Motor neuron (in vitro differentiated cells): ENCODE measurements around the gene ZBTB7C. TPM values are rescaled to one million over a fixed set of nuclear protein-coding genes. Genes with fewer than 3 reads are reported as not detected.
A peak's percentile ranks its signal among the peaks of the same experiment; 100 is the strongest.

Experiments
- ATAC-seq, 8 experiments: fragments of 200-7000 bp; cut with Tn5 transposase; replicated peaks in 6 of 8; 2 replicates each; pipeline ENCODE4 v1.8.0; 2021; ENCODE audit warnings: mild to moderate bottlenecking in 8 of 8, moderate library complexity in 8 of 8
- H3K27ac ChIP-seq, 2 donors: fragments of 250-450 bp; sonication (Bioruptor Pico); 2 replicates each; pipeline ENCODE4 v1.9.0; 2021; ENCODE audit warnings: antibody characterized with exemption in 2 of 2, mild to moderate bottlenecking in 2 of 2, moderate library complexity in 1 of 2
- H3K4me1 ChIP-seq, 2 donors: fragments of 250-450 bp; sonication (Bioruptor Pico); replicated peaks in 1 of 2; 2 replicates each; pipeline ENCODE4 v1.6.1; 2021; ENCODE audit warnings: antibody characterized with exemption in 2 of 2, mild to moderate bottlenecking in 2 of 2, moderate library complexity in 1 of 2
- H3K4me3 ChIP-seq, 5 donors: fragments of 250-450 bp; sonication (Bioruptor Pico); 2 replicates each; pipeline ENCODE4 v1.9.0; 2021; ENCODE audit warnings: antibody characterized with exemption in 5 of 5, mild to moderate bottlenecking in 5 of 5, moderate library complexity in 4 of 5
- WGBS, 10 experiments: fragments of 450-650 bp; shearing (Covaris generic); methylation state at CpG; one replicate each; pipeline ENCODE4 v1.0.0; 2022; 5-methylcytosine and 5-hydroxymethylcytosine counted together
- in situ Hi-C, 9 experiments: fragments of 400-800 bp; cut with MboI; loops; one replicate each; pipeline ENCODE4 v1.15.0; 2021; ENCODE audit warnings: low sequenced_read_pairs in 9 of 9, low pct_unique_long_range_greater_than_20kb in 2 of 9; ENCODE audit not compliant: unreplicated experiment in 9 of 9
- total RNA-seq, 8 experiments: library from RNA; unstranded; fragments of 300-600 nt; gene quantifications; 2 replicates each; pipeline versions ENCODE4 v1.2.3 to v1.2.4, GENCODE V29; 2022

The ZBTB7C gene
- total RNA-seq, 8 experiments from 2014 or later = 0.36 to 11.2 (median 3.8) TPM

DNA sequence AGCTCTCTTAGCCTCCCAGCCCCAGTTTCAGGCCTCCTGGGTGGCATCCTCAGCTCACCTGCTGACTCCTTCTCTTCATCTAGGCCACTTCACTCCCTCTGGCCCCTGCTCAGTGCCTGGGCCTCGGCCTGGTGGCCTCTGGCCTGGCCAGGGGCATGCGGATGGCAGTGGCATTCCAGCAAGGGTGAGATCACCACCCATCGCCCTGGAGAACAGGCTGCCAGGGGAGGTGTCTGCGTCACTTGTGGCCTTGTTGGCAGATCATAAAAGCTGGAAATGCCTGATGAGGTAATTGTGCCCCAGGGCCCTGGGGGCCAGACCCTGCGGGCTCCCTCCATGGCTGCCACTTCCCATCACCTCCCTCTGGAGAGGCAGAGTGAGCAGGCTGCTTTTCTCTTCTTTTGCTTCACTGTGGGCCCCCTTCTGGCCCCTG, 406.2 kb downstream of the ZBTB7C start:
- Histone ChIP-seq H3K4me3 (no peak overlapping the region), H3K27ac (no peak overlapping the region), H3K4me1 (peaks cover 0 to 1% of the 10 kb centered on the region in 2 donors)
- ATAC-seq = peak in 7 of 8 experiments; percentile 27 to 85 (median 45)
- in situ Hi-C loops = loop anchor here in 1 of 9 experiments (25.0 kb wide), 1 partner anchor 241 kb away; no protein-coding TSS in a partner anchor
- no CpG with 5 or more reads among the region's 5 CpGs for WGBS, 10 experiments

DNA sequence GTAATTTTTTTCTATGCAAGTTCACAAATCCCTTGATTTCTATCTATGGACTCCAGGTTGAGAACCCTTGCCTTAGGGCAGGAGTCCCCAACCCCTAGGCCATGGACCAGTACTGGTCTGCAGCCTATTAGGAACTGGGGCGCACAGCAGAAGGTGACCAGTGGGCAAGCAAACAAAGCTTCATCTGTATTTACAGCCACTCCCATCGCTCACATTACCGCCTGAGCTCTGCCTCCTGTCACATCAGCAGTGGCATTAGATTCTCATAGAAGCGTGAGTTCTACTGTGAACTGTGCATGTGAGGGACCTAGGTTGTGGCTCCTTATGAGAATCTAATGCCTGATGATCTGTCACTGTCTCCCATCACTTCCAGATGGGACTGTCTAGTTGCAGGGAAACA, 408.5 kb downstream of the ZBTB7C start:
- in situ Hi-C loops = loop anchor here in 1 of 9 experiments (25.0 kb wide), 1 partner anchor 238 kb away; no protein-coding TSS in a partner anchor

GRCh38 chr18:47999801-48000248, 409.4 kb downstream of the ZBTB7C start:
- 56 to 100% (median 79%) methylated on average over 1 to 4 of the region's 4 CpGs; no CpG with 5 or more reads in 2 of the 10 experiments for WGBS, 10 experiments
- Histone ChIP-seq H3K27ac (no peak overlapping the region), H3K4me3 (no peak overlapping the region), H3K4me1 (peaks cover 8 to 10% of the 10 kb centered on the region in 2 donors)
- in situ Hi-C loops = loop anchor here in 1 of 9 experiments (25.0 kb wide), 1 partner anchor 238 kb away; no protein-coding TSS in a partner anchor
- no peak for ATAC-seq

More for the DNA sequence above, 408.5 kb downstream of the ZBTB7C start:
- Histone ChIP-seq H3K4me1 (peaks cover 4% of the 10 kb centered on the region in 2 donors), H3K4me3 (no peak overlapping the region), H3K27ac (no peak overlapping the region)
- ATAC-seq = no peak
- 80 to 100% (median 91%) methylated on average over 1 to 4 of the region's 4 CpGs; no CpG with 5 or more reads in 5 of the 10 experiments for WGBS, 10 experiments

DNA sequence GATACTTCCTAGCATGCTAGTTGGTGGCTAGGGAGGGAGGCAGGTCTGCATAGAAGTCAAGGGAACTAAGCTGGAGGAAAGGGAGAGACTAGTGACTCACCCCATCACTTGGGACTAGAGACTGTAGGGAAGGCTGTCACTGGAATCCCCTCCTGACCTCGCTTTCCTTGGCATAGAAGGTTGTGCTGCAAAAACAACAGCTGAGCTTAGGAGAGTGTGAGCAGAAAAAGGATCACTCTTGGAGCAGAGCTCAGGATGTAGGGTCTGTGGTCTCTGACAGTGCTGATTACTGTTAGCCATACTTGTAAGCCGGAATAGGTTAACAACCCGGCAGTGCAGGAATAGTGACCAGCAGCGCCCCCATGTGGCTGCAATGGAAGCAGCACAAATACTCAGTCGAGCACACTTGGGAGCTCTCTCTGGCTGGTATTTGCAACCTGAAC, 411.8 kb downstream of the ZBTB7C start:
- in situ Hi-C loops = no loop called here

DNA sequence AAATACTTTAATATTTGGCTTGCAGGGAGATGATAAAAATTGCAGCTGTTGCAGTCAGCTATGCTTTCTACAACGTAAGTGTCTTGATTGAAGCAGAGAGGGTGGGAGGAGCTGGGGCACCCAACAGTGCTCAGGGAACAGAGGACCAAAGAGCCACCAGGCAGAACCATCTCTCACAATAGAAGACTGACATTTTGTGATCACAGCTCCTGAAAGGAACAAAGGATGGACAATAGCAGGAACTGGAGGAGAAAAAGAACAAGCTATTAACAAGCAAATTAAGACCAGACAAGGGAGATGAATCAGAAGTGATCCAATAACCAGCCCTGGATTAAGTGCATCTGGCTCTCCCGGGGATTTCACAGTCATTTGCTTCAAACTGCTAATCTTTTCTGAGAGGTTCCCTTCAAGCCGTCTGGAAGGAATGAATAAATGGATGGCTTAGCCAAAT, 413.1 kb downstream of the ZBTB7C start:
- 0 to 35% (median 0%) methylated on average over 1 to 3 of the region's 3 CpGs; no CpG with 5 or more reads in 2 of the 10 experiments for WGBS, 10 experiments
- in situ Hi-C loops = no loop called here
- peak in 7 of 8 experiments; percentile 58 to 90 (median 87) for ATAC-seq
- Histone ChIP-seq H3K27ac (no peak overlapping the region), H3K4me3 (no peak overlapping the region), H3K4me1 (peaks cover 19 to 29% of the 10 kb centered on the region in 2 donors)

More for the DNA sequence above, 411.8 kb downstream of the ZBTB7C start:
- 55 to 100% (median 67%) methylated on average over 1 to 4 of the region's 5 CpGs; no CpG with 5 or more reads in 2 of the 10 experiments for WGBS, 10 experiments
- Histone ChIP-seq H3K4me3 (no peak overlapping the region), H3K4me1 (peaks cover 14 to 17% of the 10 kb centered on the region in 2 donors), H3K27ac (no peak overlapping the region)
- peak in 4 of 8 experiments; percentile 38 to 59 (median 57) for ATAC-seq

DNA sequence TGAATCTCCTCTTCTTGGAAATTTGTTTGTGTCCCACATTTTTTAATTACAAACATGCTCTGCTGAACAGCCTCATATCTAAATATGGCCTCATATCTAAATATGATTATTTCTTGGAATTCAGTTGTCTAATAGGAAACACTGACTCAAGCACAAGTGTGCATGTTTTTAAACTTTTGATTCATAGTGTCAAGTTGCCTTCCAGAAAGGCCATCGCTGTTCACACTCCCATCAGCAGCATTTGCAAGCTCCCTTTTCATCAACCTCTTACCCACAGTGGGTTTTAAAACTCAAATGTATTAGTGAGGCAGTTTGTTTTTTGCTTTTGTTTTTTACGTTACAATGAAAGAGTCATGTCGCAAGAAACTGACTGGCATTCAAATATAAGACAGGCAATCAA, 413.5 kb downstream of the ZBTB7C start:
- peak in 2 of 8 experiments; percentile 4 to 64 for ATAC-seq
- 10 to 61% (median 32%) methylated on average over 1 to 3 of the region's 3 CpGs for WGBS, 10 experiments
- H3K4me1 ChIP-seq = peaks cover 19 to 32% of the 10 kb centered on the region in 2 donors
- no peak overlapping the region for H3K4me3 ChIP-seq
- no peak overlapping the region for H3K27ac ChIP-seq
- in situ Hi-C loops = no loop called here

- in situ Hi-C loops = no loop called here
- no peak for ATAC-seq
- H3K4me1 ChIP-seq = peaks cover 22 to 32% of the 10 kb centered on the region in 2 donors
- H3K27ac ChIP-seq = no peak overlapping the region
- no peak overlapping the region for H3K4me3 ChIP-seq
- 80 to 100% (median 100%) methylated on average over 1 of the region's 1 CpG; no CpG with 5 or more reads in 6 of the 10 experiments for WGBS, 10 experiments
These were observed 415.8 kb downstream of the ZBTB7C start for GRCh38 chr18:47993409-47993808.

- Histone ChIP-seq H3K4me3 (no peak overlapping the region), H3K27ac (no peak overlapping the region), H3K4me1 (peaks cover 22 to 32% of the 10 kb centered on the region in 2 donors)
- 0 to 100% (median 89%) methylated on average over 1 to 6 of the region's 6 CpGs; no CpG with 5 or more reads in 1 of the 10 experiments for WGBS, 10 experiments
- no peak for ATAC-seq
- in situ Hi-C loops = no loop called here
These were observed 416.2 kb downstream of the ZBTB7C start for GRCh38 chr18:47992976-47993375.

- WGBS, 10 experiments = 10 to 100% (median 85%) methylated on average over 1 to 4 of the region's 4 CpGs; no CpG with 5 or more reads in 2 of the 10 experiments
- Histone ChIP-seq H3K4me1 (peaks cover 22 to 32% of the 10 kb centered on the region in 2 donors), H3K4me3 (no peak overlapping the region), H3K27ac (no peak overlapping the region)
- in situ Hi-C loops = no loop called here
- ATAC-seq = no peak
These were observed 416.9 kb downstream of the ZBTB7C start for GRCh38 chr18:47992266-47992665.

GRCh38 chr18:47990981-47991380, 418.2 kb downstream of the ZBTB7C start:
- Histone ChIP-seq H3K4me3 (no peak overlapping the region), H3K4me1 (peaks cover 20 to 30% of the 10 kb centered on the region in 2 donors), H3K27ac (no peak overlapping the region)
- ATAC-seq = peak in 4 of 8 experiments; percentile 27 to 66 (median 52)
- in situ Hi-C loops = no loop called here
- 0 to 60% (median 25%) methylated on average over 1 to 2 of the region's 5 CpGs; no CpG with 5 or more reads in 6 of the 10 experiments for WGBS, 10 experiments

DNA sequence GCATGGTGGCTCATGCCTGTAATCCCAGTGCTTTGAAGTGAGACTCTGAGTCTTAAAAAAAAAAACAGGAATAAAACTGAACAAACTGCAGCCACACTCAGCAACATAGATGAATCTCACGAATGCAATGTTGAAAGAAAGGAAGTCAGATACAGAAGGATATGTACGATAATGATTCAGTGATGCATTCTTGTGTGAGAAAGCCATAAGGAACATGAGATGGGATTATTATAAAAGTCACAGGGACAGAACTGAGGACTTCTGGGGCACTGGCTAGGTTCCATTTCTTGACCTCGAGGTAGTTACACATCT, 421.8 kb downstream of the ZBTB7C start:
- peak in 1 of 8 experiments; percentile 10 for ATAC-seq
- WGBS, 10 experiments = 0 to 100% (median 63%) methylated on average over 1 to 3 of the region's 3 CpGs
- Histone ChIP-seq H3K4me3 (no peak overlapping the region), H3K4me1 (peaks cover 13 to 18% of the 10 kb centered on the region in 2 donors), H3K27ac (no peak overlapping the region)
- in situ Hi-C loops = no loop called here

- ATAC-seq = peak in 1 of 8 experiments; percentile 15
- no peak overlapping the region for H3K4me3 ChIP-seq
- H3K27ac ChIP-seq = no peak overlapping the region
- in situ Hi-C loops = no loop called here
- WGBS, 10 experiments = 23 to 90% (median 82%) methylated on average over 2 to 5 of the region's 5 CpGs; no CpG with 5 or more reads in 1 of the 10 experiments
- H3K4me1 ChIP-seq = peaks cover 13 to 14% of the 10 kb centered on the region in 2 donors
These were observed 422.4 kb downstream of the ZBTB7C start for GRCh38 chr18:47986620-47987387.

GRCh38 chr18:47985866-47986265, 423.3 kb downstream of the ZBTB7C start:
- WGBS, 10 experiments = 0 to 97% (median 81%) methylated on average over 1 to 6 of the region's 7 CpGs; no CpG with 5 or more reads in 5 of the 10 experiments
- Histone ChIP-seq H3K4me1 (peaks cover 7 to 8% of the 10 kb centered on the region in 2 donors), H3K27ac (no peak overlapping the region), H3K4me3 (no peak overlapping the region)
- ATAC-seq = no peak
- in situ Hi-C loops = no loop called here
